Effector memory CD4-positive, alpha-beta T cell (primary cell): Measurements from ENCODE around the gene MVP.
"Not testable (repeated sequence)": the region's sequence is repeated elsewhere in the genome, so short reads cannot be mapped to it uniquely, and the experiment has no call there.

ENCODE experiments used
- DNase-seq, 3 donors: peaks; one replicate each; pipeline ENCODE4 v3.0.0-alpha.2; 2020
- H3K27ac ChIP-seq: 2 replicates; pipeline ENCODE4 v1.7.0; 2013; ENCODE audit warnings: mild to moderate bottlenecking, low read length, moderate library complexity; ENCODE audit not compliant: insufficient read depth, poor library complexity, severe bottlenecking
- H3K27me3 ChIP-seq: replicated peaks from 2 replicates; pipeline ENCODE4 v1.7.0; 2013; ENCODE audit warnings: mild to moderate bottlenecking, low read length; ENCODE audit not compliant: insufficient read depth, control insufficient read depth, poor library complexity, severe bottlenecking
- H3K36me3 ChIP-seq: 2 replicates; pipeline ENCODE4 v1.7.0; 2013; ENCODE audit warnings: mild to moderate bottlenecking, low read length, moderate library complexity; ENCODE audit not compliant: control insufficient read depth, insufficient read depth
- H3K4me1 ChIP-seq: 2 replicates; pipeline ENCODE4 v1.7.0; 2013; ENCODE audit warnings: low read length, mild to moderate bottlenecking; ENCODE audit not compliant: control insufficient read depth, insufficient read depth, poor library complexity, severe bottlenecking
- H3K4me3 ChIP-seq: 2 replicates; pipeline ENCODE4 v1.7.0; 2013; ENCODE audit warnings: low read length, low read depth, mild to moderate bottlenecking; ENCODE audit not compliant: insufficient read depth, poor library complexity, severe bottlenecking
- H3K9me3 ChIP-seq: 2 replicates; pipeline ENCODE4 v1.7.0; 2013; ENCODE audit warnings: mild to moderate bottlenecking, low read length, moderate library complexity; ENCODE audit not compliant: control insufficient read depth

The MVP gene

DNA sequence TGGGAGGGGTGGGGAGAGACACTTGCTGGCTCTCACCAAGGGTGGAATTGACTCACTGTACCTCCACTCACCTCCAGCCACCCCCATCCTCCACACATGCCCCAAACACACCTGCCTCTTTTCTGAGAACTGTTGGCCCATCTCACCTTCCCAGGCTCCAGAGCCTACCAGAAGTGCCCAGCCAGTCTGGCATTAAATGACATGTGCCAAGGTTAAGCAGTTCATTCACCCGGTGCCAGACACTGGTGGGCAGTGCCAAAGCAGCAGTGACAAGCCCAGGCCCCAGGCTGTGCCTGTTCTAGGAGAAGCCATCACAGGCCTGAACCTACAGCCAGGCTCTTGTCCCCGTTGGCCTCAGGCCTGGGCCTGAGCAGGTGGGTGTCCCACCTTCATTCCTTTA lies 11.2 kb downstream of the MVP start:
- Histone ChIP-seq H3K27me3 (no peaks in the 10 kb centered on the region), H3K4me3 (no peak overlapping the region), H3K36me3 (peaks cover 54% of the 10 kb centered on the region), H3K9me3 (no peaks in the 10 kb centered on the region), H3K27ac (no peak overlapping the region), H3K4me1 (peaks cover 17% of the 10 kb centered on the region)
- no peak for DNase-seq

DNA sequence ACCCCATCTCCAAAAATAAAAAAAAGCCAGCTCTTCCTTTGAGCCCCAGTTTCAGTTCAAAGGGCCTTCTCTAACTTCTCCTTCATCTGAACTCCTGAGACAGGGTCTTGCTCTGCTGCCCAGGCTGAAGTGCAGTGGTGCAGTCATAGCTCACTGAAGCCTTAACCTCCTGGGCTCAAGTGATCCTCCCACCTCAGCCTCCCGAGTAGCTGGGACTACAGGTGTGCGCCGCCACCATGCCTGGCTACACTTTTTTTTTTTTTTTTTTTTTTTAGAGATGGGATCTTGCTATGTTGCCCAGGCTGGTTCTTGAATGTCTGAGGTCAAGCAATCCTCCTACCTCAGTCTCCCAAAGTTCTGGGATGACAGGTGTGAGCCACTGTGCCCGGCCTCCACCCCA lies 13.0 kb downstream of the MVP start:
- H3K27me3 ChIP-seq, H3K4me1 ChIP-seq, H3K4me3 ChIP-seq, H3K9me3 ChIP-seq, DNase-seq, H3K27ac ChIP-seq: not testable (repeated sequence)
- H3K36me3 ChIP-seq = peaks cover 71% of the 10 kb centered on the region

DNA sequence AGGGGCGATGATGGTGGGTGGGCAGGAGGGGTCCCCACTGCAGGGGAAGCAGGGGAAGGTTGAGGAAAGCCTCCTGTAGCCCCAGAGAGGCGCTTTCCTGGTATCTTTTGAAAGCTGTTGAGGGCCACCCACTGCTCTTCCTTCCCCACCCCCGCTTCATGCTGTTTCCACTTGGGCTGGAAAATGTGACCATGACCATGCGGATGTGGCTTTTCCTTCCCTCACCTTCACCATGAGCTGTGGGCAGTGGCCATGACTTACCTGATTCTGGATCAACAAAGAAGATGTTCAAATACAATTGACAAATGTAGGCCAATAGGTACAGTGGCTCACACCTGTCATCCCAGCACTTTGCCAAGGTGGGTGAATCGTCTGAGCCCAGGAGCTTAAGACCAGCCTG lies 13.8 kb downstream of the MVP start:
- DNase-seq = no peak
- no peaks in the 10 kb centered on the region for H3K27me3 ChIP-seq
- no peaks in the 10 kb centered on the region for H3K9me3 ChIP-seq
- H3K27ac ChIP-seq = no peak overlapping the region
- H3K4me1 ChIP-seq = no peaks in the 10 kb centered on the region
- peaks cover 78% of the 10 kb centered on the region for H3K36me3 ChIP-seq
- H3K4me3 ChIP-seq = no peak overlapping the region

DNA sequence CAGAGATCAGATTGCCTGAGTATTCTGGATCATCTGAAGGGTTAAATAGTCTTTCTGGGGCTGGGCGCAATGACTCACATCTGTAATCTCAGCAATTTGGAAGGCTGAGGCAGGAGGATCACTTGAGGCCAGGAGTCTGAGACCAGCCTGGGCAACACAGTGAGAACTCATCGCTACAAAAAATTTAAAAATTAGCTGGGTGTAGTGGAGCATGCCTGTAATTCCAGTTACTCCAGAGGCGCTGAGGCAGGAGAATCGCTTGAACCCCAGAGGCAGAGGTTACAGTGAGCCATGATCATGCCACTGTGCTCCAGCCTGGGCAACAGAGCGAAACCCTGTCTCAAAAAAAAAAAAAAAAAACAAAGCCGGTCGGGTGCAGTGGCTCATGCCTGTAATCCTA lies 15.7 kb downstream of the MVP start:
- H3K4me3 ChIP-seq = no peak overlapping the region
- H3K9me3 ChIP-seq = no peaks in the 10 kb centered on the region
- no peaks in the 10 kb centered on the region for H3K4me1 ChIP-seq
- peaks cover 80% of the 10 kb centered on the region for H3K36me3 ChIP-seq
- no peaks in the 10 kb centered on the region for H3K27me3 ChIP-seq
- no peak overlapping the region for H3K27ac ChIP-seq
- no peak for DNase-seq

DNA sequence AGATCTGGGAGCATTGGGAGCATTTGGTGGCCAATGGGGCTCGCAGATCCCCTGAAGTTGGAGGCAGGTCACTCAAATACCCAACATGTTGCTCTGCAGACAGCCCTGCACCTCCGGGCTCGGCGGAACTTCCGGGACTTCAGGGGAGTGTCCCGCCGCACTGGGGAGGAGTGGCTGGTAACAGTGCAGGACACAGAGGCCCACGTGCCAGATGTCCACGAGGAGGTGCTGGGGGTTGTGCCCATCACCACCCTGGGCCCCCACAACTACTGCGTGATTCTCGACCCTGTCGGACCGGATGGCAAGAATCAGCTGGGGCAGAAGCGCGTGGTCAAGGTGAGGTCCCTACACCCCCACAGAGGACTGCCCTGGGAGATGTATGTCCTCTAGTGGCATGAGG lies 16.4 kb downstream of the MVP start:
- DNase-seq = no peak
- H3K27ac ChIP-seq = no peak overlapping the region
- H3K36me3 ChIP-seq = peaks cover 80% of the 10 kb centered on the region
- H3K27me3 ChIP-seq = no peaks in the 10 kb centered on the region
- no peaks in the 10 kb centered on the region for H3K4me1 ChIP-seq
- no peaks in the 10 kb centered on the region for H3K9me3 ChIP-seq
- no peak overlapping the region for H3K4me3 ChIP-seq

DNA sequence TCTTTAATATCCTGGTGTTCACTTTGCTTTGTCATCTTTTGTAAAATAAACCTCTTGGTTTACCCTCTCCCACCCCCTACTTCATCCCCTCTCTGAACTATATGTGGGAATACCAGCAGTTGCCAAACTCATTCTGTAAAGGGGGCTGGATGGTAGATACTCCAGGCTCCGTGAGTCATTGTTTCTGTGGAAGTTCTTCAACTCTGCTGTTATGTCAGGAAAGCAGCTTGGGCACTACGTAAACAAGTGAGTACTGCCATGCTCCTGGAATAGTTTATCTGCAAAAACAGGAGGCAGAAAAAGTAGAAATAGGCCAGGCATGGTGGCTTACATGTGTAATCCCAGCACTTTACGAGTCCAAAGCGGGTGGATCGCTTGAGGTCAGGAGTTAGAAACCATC lies 17.6 kb downstream of the MVP start:
- H3K4me1 ChIP-seq = no peaks in the 10 kb centered on the region
- H3K36me3 ChIP-seq = peaks cover 88% of the 10 kb centered on the region
- H3K9me3 ChIP-seq = no peaks in the 10 kb centered on the region
- H3K4me3 ChIP-seq = no peak overlapping the region
- H3K27ac ChIP-seq = no peak overlapping the region
- no peaks in the 10 kb centered on the region for H3K27me3 ChIP-seq
- no peak for DNase-seq

DNA sequence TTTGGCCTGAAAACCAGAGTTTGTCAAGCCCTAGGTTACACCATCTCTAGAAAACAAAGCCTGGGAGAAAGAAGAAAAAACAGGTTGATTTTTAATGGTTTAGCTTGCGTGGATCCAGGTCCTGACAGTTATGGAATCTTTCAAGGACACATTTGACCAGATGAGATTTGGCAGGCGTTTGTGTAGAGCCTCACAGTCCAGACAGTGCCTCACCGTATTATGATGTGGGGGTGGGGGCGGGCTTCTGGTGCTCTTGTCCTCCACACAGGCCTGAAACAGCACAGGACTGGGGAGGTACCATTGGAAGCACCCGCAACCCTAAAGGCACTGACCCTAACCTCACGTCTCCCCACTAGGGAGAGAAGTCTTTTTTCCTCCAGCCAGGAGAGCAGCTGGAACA lies 19.6 kb downstream of the MVP start:
- Histone ChIP-seq H3K4me3 (no peak overlapping the region), H3K4me1 (no peaks in the 10 kb centered on the region), H3K27me3 (no peaks in the 10 kb centered on the region), H3K36me3 (peaks cover 90% of the 10 kb centered on the region), H3K9me3 (no peaks in the 10 kb centered on the region), H3K27ac (no peak overlapping the region)
- DNase-seq = no peak

DNA sequence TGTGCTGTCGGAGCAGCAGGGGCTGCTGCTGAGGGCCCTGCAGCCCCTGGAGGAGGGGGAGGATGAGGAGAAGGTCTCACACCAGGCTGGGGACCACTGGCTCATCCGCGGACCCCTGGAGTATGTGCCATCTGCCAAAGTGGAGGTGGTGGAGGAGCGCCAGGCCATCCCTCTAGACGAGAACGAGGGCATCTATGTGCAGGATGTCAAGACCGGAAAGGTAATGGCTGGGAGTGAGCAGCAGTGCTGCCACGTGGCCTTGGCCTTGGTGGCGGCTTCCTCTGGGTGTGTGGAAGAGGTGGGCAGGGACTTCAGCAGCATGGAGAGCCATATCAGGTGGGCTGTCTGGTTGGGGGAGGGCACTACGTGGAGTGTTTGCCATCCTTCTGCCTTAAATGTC lies 20.0 kb downstream of the MVP start:
- no peaks in the 10 kb centered on the region for H3K27me3 ChIP-seq
- no peak overlapping the region for H3K27ac ChIP-seq
- H3K4me3 ChIP-seq = no peak overlapping the region
- H3K4me1 ChIP-seq = no peaks in the 10 kb centered on the region
- DNase-seq = no peak
- no peaks in the 10 kb centered on the region for H3K9me3 ChIP-seq
- peaks cover 90% of the 10 kb centered on the region for H3K36me3 ChIP-seq

DNA sequence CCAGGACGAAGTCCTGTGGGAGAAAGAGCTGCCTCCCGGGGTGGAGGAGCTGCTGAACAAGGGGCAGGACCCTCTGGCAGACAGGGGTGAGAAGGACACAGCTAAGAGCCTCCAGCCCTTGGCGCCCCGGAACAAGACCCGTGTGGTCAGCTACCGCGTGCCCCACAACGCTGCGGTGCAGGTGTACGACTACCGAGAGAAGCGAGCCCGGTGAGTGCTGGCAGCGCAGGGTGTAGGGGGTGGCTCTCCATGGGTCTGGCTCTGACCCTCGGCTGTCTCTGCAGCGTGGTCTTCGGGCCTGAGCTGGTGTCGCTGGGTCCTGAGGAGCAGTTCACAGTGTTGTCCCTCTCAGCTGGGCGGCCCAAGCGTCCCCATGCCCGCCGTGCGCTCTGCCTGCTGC lies 21.4 kb downstream of the MVP start:
- Histone ChIP-seq H3K27me3 (no peaks in the 10 kb centered on the region), H3K4me1 (no peaks in the 10 kb centered on the region), H3K4me3 (no peak overlapping the region), H3K9me3 (no peaks in the 10 kb centered on the region), H3K36me3 (peaks cover 92% of the 10 kb centered on the region), H3K27ac (no peak overlapping the region)
- no peak for DNase-seq

DNA sequence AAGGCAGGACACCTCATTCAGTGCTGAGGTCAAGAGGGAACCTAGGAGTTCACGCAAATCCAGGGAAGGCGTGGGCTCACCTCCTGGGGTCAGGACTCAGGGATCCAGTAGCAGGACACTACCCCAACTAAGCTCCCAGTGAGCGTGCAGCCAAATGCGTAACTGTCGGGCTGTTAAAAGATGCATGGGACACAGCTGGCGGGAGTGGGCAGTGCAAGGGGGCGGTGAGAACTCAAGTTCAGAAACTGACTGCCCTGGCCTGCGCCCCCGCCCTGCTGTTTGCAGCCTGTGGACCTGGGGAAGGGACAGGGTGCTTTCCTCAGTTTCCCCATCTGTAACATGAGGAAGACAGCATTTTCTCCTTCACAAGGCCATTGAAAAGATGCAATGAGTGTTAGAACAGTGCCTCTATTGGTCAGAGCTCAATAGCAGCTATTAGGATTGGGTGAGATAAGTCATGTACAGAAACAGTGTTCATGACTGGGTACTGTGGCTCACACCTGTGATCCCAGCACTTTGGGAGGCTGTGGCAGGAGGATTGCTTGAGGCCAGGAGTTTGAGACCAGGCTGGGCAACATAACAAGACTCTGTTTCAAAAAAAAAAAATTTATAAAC lies 22.6 kb downstream of the MVP start:
- Histone ChIP-seq H3K27me3 (no peaks in the 10 kb centered on the region), H3K4me1 (no peaks in the 10 kb centered on the region), H3K36me3 (peaks cover 91% of the 10 kb centered on the region), H3K27ac (no peak overlapping the region), H3K9me3 (no peaks in the 10 kb centered on the region), H3K4me3 (no peak overlapping the region)
- no peak for DNase-seq

DNA sequence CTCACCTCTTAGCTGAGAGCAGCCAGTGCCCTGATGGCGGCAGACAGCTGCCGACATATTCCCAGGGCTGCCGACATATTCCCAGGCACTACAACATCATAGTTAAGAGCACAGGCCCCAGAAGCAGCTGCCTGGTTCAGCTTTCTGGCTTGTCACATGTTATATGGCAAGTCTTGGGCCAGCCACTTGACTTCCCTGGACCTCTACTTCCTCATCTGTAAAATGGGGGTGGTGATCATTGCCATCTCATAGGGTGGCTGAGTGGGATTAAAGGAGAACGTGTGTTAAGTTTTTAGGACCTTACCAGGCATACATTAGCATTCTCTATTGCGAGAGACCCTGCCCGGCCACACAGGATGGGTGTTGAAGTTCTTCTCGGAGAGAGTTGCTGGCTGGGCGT lies 23.7 kb downstream of the MVP start:
- Histone ChIP-seq H3K27ac (no peak overlapping the region), H3K36me3 (peaks cover 82% of the 10 kb centered on the region), H3K4me3 (no peak overlapping the region), H3K4me1 (no peaks in the 10 kb centered on the region), H3K27me3 (no peaks in the 10 kb centered on the region), H3K9me3 (no peaks in the 10 kb centered on the region)
- no peak for DNase-seq
